Esophagus (tissue), 2 donors: ENCODE results near the gene BRD7. TPM values are rescaled to one million over a fixed set of nuclear protein-coding genes. Genes with fewer than 3 reads are reported as not detected.

ENCODE experiments used
- H3K27ac ChIP-seq, 2 donors: one replicate each; pipeline ENCODE4 v1.5.1; 2013; ENCODE audit warnings: low read depth in 2 of 2, mild to moderate bottlenecking in 2 of 2, inconsistent platforms in 1 of 2, low read length in 1 of 2, moderate library complexity in 1 of 2
- H3K27me3 ChIP-seq, 2 donors: one replicate each; pipeline ENCODE4 v1.6.1; 2013; ENCODE audit warnings: low read length in 2 of 2, control low read depth in 1 of 2, mild to moderate bottlenecking in 1 of 2; ENCODE audit not compliant: insufficient read depth in 2 of 2, control insufficient read depth in 1 of 2
- H3K36me3 ChIP-seq, 2 donors: one replicate each; pipeline ENCODE4 v1.6.1; 2013; ENCODE audit warnings: low read length in 1 of 2; ENCODE audit not compliant: control insufficient read depth in 2 of 2, insufficient read depth in 2 of 2
- H3K4me1 ChIP-seq, 2 donors: one replicate each; pipeline ENCODE4 v1.6.1; 2013; ENCODE audit warnings: low read length in 1 of 2; ENCODE audit not compliant: control insufficient read depth in 2 of 2, insufficient read depth in 2 of 2
- H3K4me3 ChIP-seq, 2 donors: one replicate each; pipeline ENCODE4 v1.5.1; 2013; ENCODE audit warnings: low read length in 2 of 2, mild to moderate bottlenecking in 2 of 2, low read depth in 1 of 2, moderate library complexity in 1 of 2
- H3K9me3 ChIP-seq, 2 donors: one replicate each; pipeline ENCODE4 v1.6.1; 2013; ENCODE audit warnings: mild to moderate bottlenecking in 2 of 2, low read depth in 1 of 2, low read length in 1 of 2, moderate library complexity in 1 of 2; ENCODE audit not compliant: control insufficient read depth in 2 of 2, insufficient read depth in 1 of 2
- WGBS, 2 donors: extraction: QIAGEN DNeasy Blood & Tissue Kit; methylation state at CpG; one replicate each; pipeline ENCODE4 v1.1.7; 2013; 5-methylcytosine and 5-hydroxymethylcytosine counted together
- polyA plus RNA-seq, 2 donors: library from polyadenylated mRNA; stranded (reverse); fragments of 200-250 nt; gene quantifications; one replicate each; pipeline ENCODE4 v1.2.3, GENCODE V29; 2013
- donor health status: healthy with polysubstance abuse.
- donor health status: Bipolar disorder and iron deficiency.

BRD7 gene
- polyA plus RNA-seq, result 10 to 100 TPM; 42.1 to 45.0 TPM

GRCh38 chr16:50368410-50369132 is at the start of gene BRD7:
TSS of gene BRD7 (minus strand) at chr16:50368988. CDS start at chr16:50368774, 214 bp downstream.
- Histone ChIP-seq H3K36me3 (peaks cover 0 to 6% of the 10 kb centered on the region in 2 donors), H3K4me1 (peaks cover 2% of the 10 kb centered on the region in 2 donors), H3K4me3 (peak within 1 kb of the TSS; percentile 73 to 88), H3K9me3 (no peaks in the 10 kb centered on the region), H3K27me3 (no peaks in the 10 kb centered on the region), H3K27ac (peak within 1 kb of the TSS; percentile 81 to 94)
- WGBS, 2 donors, result 1% methylated on average over 63 to 109 of the region's 109 CpGs

DNA sequence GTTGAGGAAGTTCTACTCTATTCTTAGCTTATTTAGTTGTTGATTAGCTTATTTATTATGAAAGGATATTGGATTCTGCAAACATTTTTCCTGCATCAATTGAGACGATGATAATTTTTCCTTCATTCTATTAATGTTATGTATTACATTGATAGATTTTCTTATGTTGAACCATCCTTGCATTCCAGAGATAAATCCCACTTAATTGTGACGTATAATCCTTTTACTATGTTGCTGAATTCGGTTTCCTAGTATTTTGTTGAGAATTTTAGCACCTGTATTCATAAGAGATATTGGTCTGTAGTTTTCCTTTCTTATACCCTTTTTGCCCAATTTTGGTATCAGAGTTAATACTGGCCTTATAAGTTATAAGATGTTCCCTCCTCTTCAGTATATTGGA is 47.6 kb upstream of the BRD7 start:
- Histone ChIP-seq H3K9me3 (peaks cover 0 to 2% of the 10 kb centered on the region in 2 donors), H3K27me3 (no peaks in the 10 kb centered on the region), H3K36me3 (no peaks in the 10 kb centered on the region), H3K4me3 (no peak overlapping the region), H3K4me1 (no peaks in the 10 kb centered on the region), H3K27ac (no peak overlapping the region)
- 68 to 69% methylated on average over 3 of the region's 3 CpGs for WGBS, 2 donors

GRCh38 chr16:50414152-50414551 is 45.4 kb upstream of the BRD7 start:
- no peak overlapping the region for H3K27ac ChIP-seq
- peaks cover 0 to 2% of the 10 kb centered on the region in 2 donors for H3K9me3 ChIP-seq
- no peaks in the 10 kb centered on the region for H3K4me1 ChIP-seq
- H3K4me3 ChIP-seq, result no peak overlapping the region
- no peaks in the 10 kb centered on the region for H3K27me3 ChIP-seq
- H3K36me3 ChIP-seq, result no peaks in the 10 kb centered on the region

DNA sequence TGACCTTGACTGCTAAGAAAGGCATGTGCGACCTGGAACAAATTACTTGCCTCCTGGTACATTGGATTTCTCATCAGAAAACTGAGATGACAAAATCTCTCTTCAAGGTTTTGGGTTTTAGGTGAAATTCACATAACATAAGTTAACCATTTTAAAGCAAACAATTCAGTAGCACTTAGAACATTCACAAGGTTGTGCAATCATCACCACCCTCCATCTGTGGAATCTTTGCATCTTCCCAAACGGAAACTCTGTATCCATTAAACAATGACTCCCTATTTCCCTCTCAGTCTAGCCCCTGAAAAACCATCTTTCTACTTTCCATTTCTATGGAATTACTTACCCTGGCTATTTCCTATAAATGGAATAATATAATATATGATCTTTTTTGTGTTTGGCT is 42.2 kb upstream of the BRD7 start:
- Histone ChIP-seq H3K36me3 (no peaks in the 10 kb centered on the region), H3K4me3 (no peak overlapping the region), H3K27me3 (no peaks in the 10 kb centered on the region), H3K27ac (no peak overlapping the region), H3K4me1 (no peaks in the 10 kb centered on the region), H3K9me3 (no peaks in the 10 kb centered on the region)
- 87 to 94% methylated on average over 2 of the region's 2 CpGs for WGBS, 2 donors

- no peaks in the 10 kb centered on the region for H3K27me3 ChIP-seq
- 58 to 61% methylated on average over 7 of the region's 7 CpGs for WGBS, 2 donors
- H3K36me3 ChIP-seq, result no peaks in the 10 kb centered on the region
- H3K9me3 ChIP-seq, result no peaks in the 10 kb centered on the region
- no peaks in the 10 kb centered on the region for H3K4me1 ChIP-seq
- H3K4me3 ChIP-seq, result no peak overlapping the region
- no peak overlapping the region for H3K27ac ChIP-seq
These were observed 39.3 kb upstream of the BRD7 start for GRCh38 chr16:50408001-50408561.

DNA sequence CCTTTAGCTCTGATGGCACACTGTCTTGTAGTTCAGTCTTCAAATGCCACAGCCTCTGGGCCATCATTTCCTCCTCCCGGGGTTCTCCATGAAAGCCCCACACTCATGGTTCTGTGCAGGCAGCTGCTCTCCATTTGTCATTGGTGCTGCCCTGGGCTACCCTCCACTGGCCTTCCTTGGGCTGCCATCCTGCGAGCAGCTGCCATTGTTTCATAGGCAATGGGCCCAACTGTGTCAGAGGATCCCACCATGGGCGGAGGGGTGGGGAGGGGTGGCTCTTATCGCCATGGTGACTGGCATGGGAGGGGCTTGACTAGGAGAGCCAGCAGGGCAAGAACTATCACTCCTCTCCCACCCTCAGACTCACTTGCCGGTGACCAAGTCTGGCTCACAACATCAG is 38.6 kb upstream of the BRD7 start:
- H3K4me3 ChIP-seq, result no peak overlapping the region
- H3K4me1 ChIP-seq, result no peaks in the 10 kb centered on the region
- H3K9me3 ChIP-seq, result no peaks in the 10 kb centered on the region
- no peak overlapping the region for H3K27ac ChIP-seq
- H3K27me3 ChIP-seq, result no peaks in the 10 kb centered on the region
- no peaks in the 10 kb centered on the region for H3K36me3 ChIP-seq
- 80 to 81% methylated on average over 5 of the region's 5 CpGs for WGBS, 2 donors

- WGBS, 2 donors, result 70 to 74% methylated on average over 12 of the region's 12 CpGs
- Histone ChIP-seq H3K27me3 (no peaks in the 10 kb centered on the region), H3K36me3 (no peaks in the 10 kb centered on the region), H3K4me3 (no peak overlapping the region), H3K4me1 (no peaks in the 10 kb centered on the region), H3K27ac (no peak overlapping the region), H3K9me3 (no peaks in the 10 kb centered on the region)
These were observed 34.7 kb upstream of the BRD7 start for GRCh38 chr16:50403491-50403890.

GRCh38 chr16:50402298-50402895 is 33.6 kb upstream of the BRD7 start:
- WGBS, 2 donors, result 86 to 92% methylated on average over 9 of the region's 9 CpGs
- no peaks in the 10 kb centered on the region for H3K4me1 ChIP-seq
- H3K27me3 ChIP-seq, result no peaks in the 10 kb centered on the region
- no peaks in the 10 kb centered on the region for H3K36me3 ChIP-seq
- no peaks in the 10 kb centered on the region for H3K9me3 ChIP-seq
- H3K4me3 ChIP-seq, result no peak overlapping the region
- H3K27ac ChIP-seq, result no peak overlapping the region

- no peaks in the 10 kb centered on the region for H3K9me3 ChIP-seq
- H3K4me3 ChIP-seq, result no peak overlapping the region
- 74 to 81% methylated on average over 5 of the region's 5 CpGs for WGBS, 2 donors
- no peaks in the 10 kb centered on the region for H3K27me3 ChIP-seq
- no peak overlapping the region for H3K27ac ChIP-seq
- H3K36me3 ChIP-seq, result no peaks in the 10 kb centered on the region
- no peaks in the 10 kb centered on the region for H3K4me1 ChIP-seq
These were observed 32.6 kb upstream of the BRD7 start for GRCh38 chr16:50401355-50401754.

DNA sequence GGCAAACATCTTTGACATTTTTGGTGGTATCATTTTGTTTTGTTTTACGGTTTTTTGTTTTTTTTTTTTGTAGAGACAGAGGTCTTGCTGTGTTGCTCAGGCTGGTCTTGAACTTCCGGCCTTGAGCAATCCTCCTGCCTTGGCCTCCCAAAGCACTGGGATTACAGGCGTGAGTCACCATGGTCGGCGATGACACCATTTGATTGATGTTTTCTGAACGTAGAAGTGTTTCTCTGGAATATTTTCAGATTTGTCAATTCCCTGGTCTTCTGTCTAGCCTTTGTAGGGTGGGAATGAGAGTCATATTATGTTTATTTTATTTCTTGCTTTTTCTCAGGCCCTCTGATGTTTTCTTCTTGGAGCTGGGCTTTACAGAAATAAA is 32.2 kb upstream of the BRD7 start:
- Histone ChIP-seq H3K4me3 (no peak overlapping the region), H3K9me3 (no peaks in the 10 kb centered on the region), H3K27ac (no peak overlapping the region), H3K27me3 (no peaks in the 10 kb centered on the region), H3K36me3 (no peaks in the 10 kb centered on the region), H3K4me1 (peaks cover 0 to 2% of the 10 kb centered on the region in 2 donors)
- WGBS, 2 donors, result 68 to 78% methylated on average over 6 of the region's 6 CpGs
